ENCODE measurements around the gene IFNW1. TPM values are rescaled to one million over a fixed set of nuclear protein-coding genes. Genes with fewer than 3 reads are reported as not detected.

Gene IFNW1
- total and polyA plus RNA-seq, 2 donors (not counting 3 experiments of a cell fraction or from before 2014, with no cell fraction given), result not detected

DNA sequence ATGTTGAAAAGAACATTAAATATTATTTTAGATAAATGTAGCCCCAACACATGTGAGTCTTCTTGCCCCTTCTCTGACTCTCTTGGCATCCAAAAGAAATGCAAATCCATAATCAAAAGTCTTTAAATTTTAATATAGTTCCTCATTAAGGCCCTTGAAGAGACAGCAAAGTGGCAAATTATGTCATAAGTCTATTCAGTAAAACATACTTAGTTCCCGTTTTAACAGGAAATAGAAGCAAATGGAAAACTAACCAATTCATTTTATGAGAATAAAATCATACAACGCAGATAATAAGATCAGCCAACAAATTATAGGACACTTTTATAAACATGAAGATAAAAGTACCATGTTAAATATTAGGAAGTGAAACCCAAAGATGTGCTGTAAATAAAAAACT lies 43.8 kb downstream of the IFNW1 start:
- no peak for TF ChIP-seq POLR2A (IDR thresholded peaks at IDR 0.05; ENCODE audit: low read depth, low read length)
- no peak for TF ChIP-seq JUN (IDR thresholded peaks at IDR 0.05; ENCODE audit: borderline replicate concordance, insufficient read depth, insufficient read length, low read depth)
- TF ChIP-seq GATA2 (IDR thresholded peaks at IDR 0.05; ENCODE audit: insufficient read depth, insufficient read length, low read depth, low read length), result no peak
- no peak for TF ChIP-seq FOS (IDR thresholded peaks at IDR 0.05; ENCODE audit: borderline replicate concordance, insufficient read depth, low read length)
- TF ChIP-seq EZH2 (IDR thresholded peaks at IDR 0.05; ENCODE audit: borderline replicate concordance, low read depth, low read length, severe bottlenecking), result no peak
- TF ChIP-seq POLR2AphosphoS5 (IDR thresholded peaks at IDR 0.05; ENCODE audit: insufficient read depth, low read depth, low read length), result no peak
- TF ChIP-seq, protein P1, sequence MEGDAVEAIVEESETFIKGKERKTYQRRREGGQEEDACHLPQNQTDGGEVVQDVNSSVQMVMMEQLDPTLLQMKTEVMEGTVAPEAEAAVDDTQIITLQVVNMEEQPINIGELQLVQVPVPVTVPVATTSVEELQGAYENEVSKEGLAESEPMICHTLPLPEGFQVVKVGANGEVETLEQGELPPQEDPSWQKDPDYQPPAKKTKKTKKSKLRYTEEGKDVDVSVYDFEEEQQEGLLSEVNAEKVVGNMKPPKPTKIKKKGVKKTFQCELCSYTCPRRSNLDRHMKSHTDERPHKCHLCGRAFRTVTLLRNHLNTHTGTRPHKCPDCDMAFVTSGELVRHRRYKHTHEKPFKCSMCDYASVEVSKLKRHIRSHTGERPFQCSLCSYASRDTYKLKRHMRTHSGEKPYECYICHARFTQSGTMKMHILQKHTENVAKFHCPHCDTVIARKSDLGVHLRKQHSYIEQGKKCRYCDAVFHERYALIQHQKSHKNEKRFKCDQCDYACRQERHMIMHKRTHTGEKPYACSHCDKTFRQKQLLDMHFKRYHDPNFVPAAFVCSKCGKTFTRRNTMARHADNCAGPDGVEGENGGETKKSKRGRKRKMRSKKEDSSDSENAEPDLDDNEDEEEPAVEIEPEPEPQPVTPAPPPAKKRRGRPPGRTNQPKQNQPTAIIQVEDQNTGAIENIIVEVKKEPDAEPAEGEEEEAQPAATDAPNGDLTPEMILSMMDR (IDR thresholded peaks at IDR 0.05; ENCODE audit: extremely low read depth in 1 of 2, insufficient read depth in 1 of 2, low read depth in 1 of 2, low read length in 2 of 2), result no peak
- TF ChIP-seq, protein P2, sequence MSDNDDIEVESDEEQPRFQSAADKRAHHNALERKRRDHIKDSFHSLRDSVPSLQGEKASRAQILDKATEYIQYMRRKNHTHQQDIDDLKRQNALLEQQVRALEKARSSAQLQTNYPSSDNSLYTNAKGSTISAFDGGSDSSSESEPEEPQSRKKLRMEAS (IDR thresholded peaks at IDR 0.05; ENCODE audit: insufficient read depth, insufficient read length), result no peak
- TF ChIP-seq MYC (IDR thresholded peaks at IDR 0.05; ENCODE audit: low read depth, low read length), result no peak
- H2AFZ ChIP-seq (ENCODE audit: low read depth, low read length), result no peak overlapping the region
- H3K4me2 ChIP-seq (ENCODE audit: insufficient read depth, low read length), result no peak overlapping the region
- FAIRE-seq (no peak), DNase-seq (ENCODE audit: low read depth, low spot score) (no peak)
- no peaks in the 10 kb centered on the region for H3K36me3 ChIP-seq (ENCODE audit: control insufficient read depth in 2 of 2, extremely low read depth in 1 of 2, insufficient read depth in 2 of 2, low read length in 2 of 2)
- H3K9me1 ChIP-seq (replicated peaks; ENCODE audit: control insufficient read depth, extremely low read depth, insufficient read depth, low read length), result no peaks in the 10 kb centered on the region
- H3K4me1 ChIP-seq (ENCODE audit: control insufficient read depth, extremely low read depth, insufficient read depth, low read length), result peaks cover 2% of the 10 kb centered on the region
- no peaks in the 10 kb centered on the region for H3K9me3 ChIP-seq (replicated peaks; ENCODE audit: control insufficient read depth, insufficient read depth, low read length)
- dilution Hi-C loops (cut with MboI; ENCODE audit: extremely low pct_ligation_motif_present, low sequenced_read_pairs) (no loop called here), intact Hi-C loops (cut with micrococcal nuclease) (no loop called here)
- no peak overlapping the region for H3K27ac ChIP-seq (ENCODE audit: insufficient read depth, low read depth, low read length)
- BruUV-seq (replicated peaks), result no TSS peak
- ChIA-PET POLR2A (no interaction called here), CTCF (interaction anchor here (1.6 to 2.1 kb wide), 2 partner anchors 11 to 13 kb away, joined by 6 to 7 read pairs; no protein-coding TSS in a partner anchor)
- no peak overlapping the region for H3K9ac ChIP-seq (replicated peaks; ENCODE audit: extremely low read depth, insufficient read depth, low read length)
- H4K20me1 ChIP-seq (replicated peaks; ENCODE audit: control insufficient read depth, extremely low read depth, insufficient read depth, low read length), result no peaks in the 10 kb centered on the region
- no peaks in the 10 kb centered on the region for H3K79me2 ChIP-seq (ENCODE audit: control insufficient read depth, insufficient read depth, low read length)
- no peak overlapping the region for H3K4me3 ChIP-seq (replicated peaks in 1 of 3; ENCODE audit: insufficient read depth in 1 of 3, low read depth in 1 of 3, low read length in 3 of 3)
- no peaks in the 10 kb centered on the region for H3K27me3 ChIP-seq (ENCODE audit: control insufficient read depth in 2 of 2, insufficient read depth in 2 of 2, low read length in 2 of 2)
